ENCODE results near the gene XXYLT1. TPM values are rescaled to one million over a fixed set of nuclear protein-coding genes. Genes with fewer than 3 reads are reported as not detected.

Gene XXYLT1
- total RNA-seq, 1 experiment from 2014 or later, result 10.9 TPM

DNA sequence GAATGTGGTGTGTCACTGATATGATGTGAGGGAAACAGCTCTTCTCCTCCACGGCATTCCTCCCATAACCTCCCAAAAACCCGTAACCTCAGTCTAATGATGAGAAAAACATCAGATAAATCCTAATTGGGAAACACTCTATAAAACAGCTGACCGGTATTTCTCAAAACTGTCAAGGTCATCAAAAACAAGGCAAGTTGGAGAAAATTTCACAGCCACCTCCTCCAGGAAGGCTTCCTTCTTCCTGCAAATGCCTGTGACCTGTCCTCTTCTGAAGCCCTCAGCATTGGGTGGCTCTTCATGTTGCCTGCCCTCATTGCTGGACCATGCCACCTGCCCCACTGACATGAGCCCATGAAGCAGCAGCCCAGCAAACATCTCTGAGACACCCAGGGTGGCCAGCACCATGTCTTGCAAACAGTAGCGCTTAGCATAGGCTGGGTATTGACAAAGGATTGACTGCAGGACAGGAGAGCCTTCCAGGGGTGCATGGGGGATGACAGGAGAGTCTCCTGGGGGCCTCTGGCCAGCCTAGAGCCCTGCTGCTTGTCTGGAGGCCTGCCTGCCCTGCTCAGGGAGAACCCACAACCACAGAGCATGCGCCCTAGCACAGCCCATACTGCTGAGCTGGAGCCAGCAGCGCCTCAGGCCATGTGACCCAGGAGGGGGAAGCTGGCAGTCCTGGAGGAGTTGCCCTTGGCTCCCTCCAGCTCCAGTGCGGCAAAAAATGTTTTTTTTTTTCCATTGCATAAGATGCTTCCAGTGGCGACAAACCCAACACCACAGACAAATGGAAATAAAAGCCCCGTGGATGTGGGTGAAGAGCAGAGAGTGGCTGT is 49.7 kb downstream of the XXYLT1 start:
- no peaks in the 10 kb centered on the region for H3K9me3 ChIP-seq (ENCODE audit: control insufficient read depth in 1 of 2, insufficient read depth in 1 of 2, low read depth in 1 of 2, low read length in 2 of 2)
- POLR2A ChIA-PET, result no interaction called here
- no peak for ATAC-seq

More for the DNA sequence above, 49.7 kb downstream of the XXYLT1 start:
- no peak for DNase-seq (ENCODE audit: low read depth, low spot score)
- H3K27ac ChIP-seq (ENCODE audit: low read depth, low read length), result no peak overlapping the region
- BruUV-seq (replicated peaks), result no TSS peak
- H4K20me1 ChIP-seq (ENCODE audit: insufficient read depth), result no peaks in the 10 kb centered on the region
- H3K36me3 ChIP-seq (ENCODE audit: control insufficient read depth in 1 of 2, insufficient read depth in 2 of 2, low read length in 2 of 2), result no peaks in the 10 kb centered on the region
- no peak overlapping the region for H3K4me2 ChIP-seq (ENCODE audit: low read length)
- H2AFZ ChIP-seq (ENCODE audit: low read depth, low read length, poor library complexity, severe bottlenecking), result no peak overlapping the region
- H3K9ac ChIP-seq (ENCODE audit: low read length), result no peak overlapping the region
- no peak overlapping the region for H3K4me3 ChIP-seq (replicated peaks in 1 of 2; ENCODE audit: low read depth in 1 of 2, low read length in 2 of 2)
- no peaks in the 10 kb centered on the region for H3K4me1 ChIP-seq (ENCODE audit: control insufficient read depth in 1 of 2, insufficient read depth in 2 of 2, low read length in 2 of 2)
- no peaks in the 10 kb centered on the region for H3K27me3 ChIP-seq (ENCODE audit: insufficient read depth, low read length)
- H3K9me2 ChIP-seq (ENCODE audit: insufficient read depth), result no peaks in the 10 kb centered on the region
- ChIA-PET RAD21 (ENCODE audit: low non-redundant PET in 1 of 2, low total read pairs in 2 of 2, uncharacterized antibody in 2 of 2, unreplicated experiment in 2 of 2) (no interaction called here), CTCF (no interaction called here)
- TF ChIP-seq, protein P1, sequence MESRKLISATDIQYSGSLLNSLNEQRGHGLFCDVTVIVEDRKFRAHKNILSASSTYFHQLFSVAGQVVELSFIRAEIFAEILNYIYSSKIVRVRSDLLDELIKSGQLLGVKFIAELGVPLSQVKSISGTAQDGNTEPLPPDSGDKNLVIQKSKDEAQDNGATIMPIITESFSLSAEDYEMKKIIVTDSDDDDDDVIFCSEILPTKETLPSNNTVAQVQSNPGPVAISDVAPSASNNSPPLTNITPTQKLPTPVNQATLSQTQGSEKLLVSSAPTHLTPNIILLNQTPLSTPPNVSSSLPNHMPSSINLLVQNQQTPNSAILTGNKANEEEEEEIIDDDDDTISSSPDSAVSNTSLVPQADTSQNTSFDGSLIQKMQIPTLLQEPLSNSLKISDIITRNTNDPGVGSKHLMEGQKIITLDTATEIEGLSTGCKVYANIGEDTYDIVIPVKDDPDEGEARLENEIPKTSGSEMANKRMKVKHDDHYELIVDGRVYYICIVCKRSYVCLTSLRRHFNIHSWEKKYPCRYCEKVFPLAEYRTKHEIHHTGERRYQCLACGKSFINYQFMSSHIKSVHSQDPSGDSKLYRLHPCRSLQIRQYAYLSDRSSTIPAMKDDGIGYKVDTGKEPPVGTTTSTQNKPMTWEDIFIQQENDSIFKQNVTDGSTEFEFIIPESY (IDR thresholded peaks at IDR 0.05; ENCODE audit: extremely low read depth, insufficient replicate concordance, low read length), result no peak
- TF ChIP-seq, protein P2, sequence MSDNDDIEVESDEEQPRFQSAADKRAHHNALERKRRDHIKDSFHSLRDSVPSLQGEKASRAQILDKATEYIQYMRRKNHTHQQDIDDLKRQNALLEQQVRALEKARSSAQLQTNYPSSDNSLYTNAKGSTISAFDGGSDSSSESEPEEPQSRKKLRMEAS (IDR thresholded peaks at IDR 0.05), result no peak
- TF ChIP-seq EZH2 (IDR thresholded peaks at IDR 0.05) (no peak), FOSL1 (IDR thresholded peaks at IDR 0.05; ENCODE audit: low read depth) (no peak), YY1 (IDR thresholded peaks at IDR 0.05; ENCODE audit: extremely low read depth, insufficient replicate concordance, low read depth, low read length) (no peak), SRF (IDR thresholded peaks at IDR 0.05; ENCODE audit: low read depth) (no peak), POLR2AphosphoS5 (IDR thresholded peaks at IDR 0.05; ENCODE audit: low read depth, low read length) (no peak)
- TF ChIP-seq, protein P3, sequence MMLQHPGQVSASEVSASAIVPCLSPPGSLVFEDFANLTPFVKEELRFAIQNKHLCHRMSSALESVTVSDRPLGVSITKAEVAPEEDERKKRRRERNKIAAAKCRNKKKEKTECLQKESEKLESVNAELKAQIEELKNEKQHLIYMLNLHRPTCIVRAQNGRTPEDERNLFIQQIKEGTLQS (IDR thresholded peaks at IDR 0.05), result no peak
- intact Hi-C loops (cut with micrococcal nuclease), result no loop called here
- H3K79me2 ChIP-seq (ENCODE audit: insufficient read depth, low read length), result no peaks in the 10 kb centered on the region

Data from HCT116 (cell line).